CD4-positive, alpha-beta T cell treated with Interleukin-15 for 1 hour (primary cell): ENCODE measurements around the gene CADPS2.

ENCODE experiments used
- DNase-seq: peaks from one replicate; pipeline ENCODE4 v3.0.0-alpha.2; 2020

The CADPS2 gene

GRCh38 chr7:122430710-122431109 lies 455.6 kb downstream of the CADPS2 start:
- no peak for DNase-seq

DNA sequence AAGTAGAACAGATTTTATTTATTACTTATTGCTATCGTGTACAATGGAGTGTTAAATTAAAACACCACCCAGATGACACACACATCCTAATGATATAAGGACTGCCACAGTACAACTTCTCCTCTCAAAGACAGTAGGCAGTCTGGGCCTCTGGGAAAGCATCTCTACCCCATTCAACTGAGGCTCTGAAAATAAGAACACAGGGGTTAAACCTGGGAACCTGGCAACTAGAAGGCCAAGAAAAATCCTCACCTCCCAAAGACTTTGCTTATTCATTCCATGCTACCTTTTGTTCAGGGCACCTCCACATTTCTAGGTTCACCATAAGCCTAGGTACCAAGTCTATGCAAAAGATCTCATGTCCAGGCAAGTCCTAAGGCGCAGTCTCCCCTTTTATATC lies 456.3 kb downstream of the CADPS2 start:
- DNase-seq, result no peak

DNA sequence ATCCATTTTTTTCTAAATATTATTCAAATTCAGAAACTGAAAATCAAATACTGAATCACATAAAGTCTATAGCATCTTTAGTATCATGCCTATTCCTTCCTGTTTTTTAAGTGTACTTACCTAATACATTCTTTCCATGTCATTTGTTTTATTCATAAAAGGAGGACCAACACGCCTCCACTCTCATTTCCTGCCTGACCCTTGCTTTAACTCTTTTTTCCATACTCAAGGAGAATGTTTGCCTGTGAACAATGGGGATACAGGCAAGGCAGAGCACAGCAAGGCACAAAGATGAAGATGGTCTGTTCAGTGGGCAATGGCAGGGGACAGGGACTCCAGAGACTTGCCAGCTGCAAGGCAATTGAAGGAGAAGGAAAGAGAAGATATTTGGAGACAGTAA lies 460.5 kb downstream of the CADPS2 start:
- no peak for DNase-seq

DNA sequence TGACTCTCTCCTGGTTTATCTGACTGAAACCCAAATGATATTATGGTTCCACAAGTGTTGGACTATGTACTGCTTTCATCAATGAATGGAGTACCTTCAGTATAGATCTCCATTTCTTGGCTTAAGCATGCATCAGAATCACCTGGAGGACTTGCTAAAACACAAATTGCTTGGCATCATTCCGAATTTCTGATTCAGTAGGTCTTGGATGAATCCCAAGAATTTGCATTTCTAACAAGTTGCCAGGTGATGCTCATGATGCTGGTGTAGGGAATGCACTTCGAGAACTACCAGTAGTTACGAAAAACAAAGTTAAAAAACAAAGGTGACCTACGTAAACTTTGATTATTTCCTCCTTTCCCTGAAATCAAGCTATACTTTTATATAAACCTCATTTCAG lies 462.7 kb downstream of the CADPS2 start:
- no peak for DNase-seq

DNA sequence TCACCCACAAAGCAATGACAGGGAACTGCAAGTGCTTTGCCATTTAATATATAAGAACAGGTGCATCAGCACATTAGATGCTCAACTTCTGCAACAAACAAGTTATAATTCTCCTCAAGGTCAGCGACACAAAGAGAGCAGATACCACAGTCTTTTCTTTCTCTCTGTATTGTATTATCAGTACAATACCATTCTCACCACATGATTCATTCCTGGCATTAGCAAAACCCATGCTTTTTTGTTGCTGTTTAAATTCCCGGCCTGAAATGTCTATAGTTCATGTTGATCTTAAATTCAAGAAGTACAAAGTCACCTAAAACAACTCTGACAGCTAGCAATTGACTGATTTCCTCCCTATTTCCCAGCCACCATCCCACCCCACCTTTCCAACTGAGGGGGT lies 469.9 kb downstream of the CADPS2 start:
- no peak for DNase-seq

DNA sequence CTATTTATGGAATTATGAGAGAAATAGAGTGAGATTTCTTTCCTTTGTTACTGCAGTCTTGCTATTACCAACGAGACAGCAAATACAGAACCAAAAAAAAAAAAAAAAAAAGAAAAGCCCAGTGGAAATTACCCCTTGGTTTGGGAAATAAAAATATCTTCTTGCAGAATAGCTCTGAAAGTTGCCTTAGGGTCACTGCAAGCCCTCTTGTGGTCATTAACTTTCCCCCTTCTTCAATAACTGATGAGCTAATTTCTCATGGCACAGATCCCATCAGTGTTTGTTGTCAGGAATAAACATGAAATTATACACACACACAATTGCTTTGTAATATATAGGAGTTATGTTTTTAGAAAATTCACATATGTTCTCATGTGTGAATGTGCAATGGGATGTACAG lies 470.8 kb downstream of the CADPS2 start:
- DNase-seq, result no peak

DNA sequence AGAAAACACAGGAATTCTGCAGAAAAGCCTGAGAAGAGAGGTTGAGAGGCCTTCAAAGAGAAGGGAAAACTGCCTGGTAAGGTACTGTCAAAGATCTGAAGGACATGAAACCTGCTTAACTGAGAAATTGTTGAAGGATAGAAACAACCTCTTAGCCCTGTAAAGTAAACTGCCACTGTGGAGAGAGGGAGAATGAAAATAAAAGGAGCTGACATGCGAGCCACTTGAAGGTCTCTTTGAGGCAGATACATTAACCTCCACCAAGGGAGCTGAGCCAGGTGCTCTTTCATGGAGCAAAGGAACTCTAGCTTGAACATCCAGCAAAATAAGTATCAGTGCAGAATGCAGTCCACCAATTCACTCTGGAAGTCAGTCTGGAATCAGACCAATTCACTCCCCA lies 472.9 kb downstream of the CADPS2 start:
- DNase-seq, result no peak

GRCh38 chr7:122412883-122413282 lies 473.4 kb downstream of the CADPS2 start:
- DNase-seq, result no peak

GRCh38 chr7:122412441-122412840 lies 473.8 kb downstream of the CADPS2 start:
- no peak for DNase-seq

GRCh38 chr7:122407195-122407594 lies 479.1 kb downstream of the CADPS2 start:
- DNase-seq, result no peak

DNA sequence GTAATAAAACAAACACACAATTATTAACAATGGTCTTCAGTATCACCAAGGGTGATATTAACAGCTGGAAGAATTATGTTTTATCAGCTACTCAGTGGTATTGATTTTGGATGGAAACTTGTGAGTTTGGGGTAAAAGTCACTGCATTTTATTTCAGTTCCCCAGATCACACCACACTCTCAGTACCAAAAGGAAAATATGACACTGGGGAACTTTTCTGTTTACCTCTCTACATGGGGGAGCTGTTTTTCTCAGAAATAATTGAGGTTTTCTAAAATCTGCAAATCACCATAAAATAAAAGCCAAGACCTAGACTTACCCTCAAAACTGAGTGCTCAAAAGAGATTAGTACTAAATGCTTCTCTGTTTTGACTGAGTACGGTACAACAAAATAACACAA lies 483.1 kb downstream of the CADPS2 start:
- DNase-seq, result no peak

- no peak for DNase-seq
Measured at GRCh38 chr7:122402235-122402634, 484.0 kb downstream of the CADPS2 start.

GRCh38 chr7:122397381-122397780 lies 488.9 kb downstream of the CADPS2 start:
- no peak for DNase-seq

GRCh38 chr7:122394512-122394911 lies 491.7 kb downstream of the CADPS2 start:
- DNase-seq, result no peak

GRCh38 chr7:122384528-122384927 lies 501.7 kb downstream of the CADPS2 start:
- DNase-seq, result no peak

GRCh38 chr7:122383934-122384333 lies 502.3 kb downstream of the CADPS2 start:
- no peak for DNase-seq

DNA sequence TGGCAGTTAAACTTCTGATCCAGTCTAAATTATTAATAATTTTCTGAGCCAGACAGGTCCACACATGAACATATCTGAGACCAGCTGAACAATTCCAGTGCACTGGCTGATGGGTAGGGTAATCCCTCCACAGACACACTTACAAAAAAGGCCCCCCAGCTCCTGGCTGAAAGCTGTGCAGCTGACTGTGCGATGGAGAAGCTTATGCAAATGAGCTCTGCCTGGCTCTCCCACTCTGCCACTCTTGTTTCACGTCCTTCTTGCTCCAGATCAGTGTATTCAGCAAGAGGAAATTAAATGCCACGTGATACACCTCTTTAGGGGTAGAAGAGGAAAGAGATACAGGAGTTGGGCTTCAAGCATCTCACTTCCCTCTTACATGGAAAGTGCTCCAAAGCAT lies 505.3 kb downstream of the CADPS2 start:
- DNase-seq, result no peak

- no peak for DNase-seq
Measured at GRCh38 chr7:122379491-122379890, 506.8 kb downstream of the CADPS2 start.

- no peak for DNase-seq
Measured at GRCh38 chr7:122369756-122370155, 516.5 kb downstream of the CADPS2 start.

- no peak for DNase-seq
Measured at GRCh38 chr7:122364761-122365280, 521.4 kb downstream of the CADPS2 start.

DNA sequence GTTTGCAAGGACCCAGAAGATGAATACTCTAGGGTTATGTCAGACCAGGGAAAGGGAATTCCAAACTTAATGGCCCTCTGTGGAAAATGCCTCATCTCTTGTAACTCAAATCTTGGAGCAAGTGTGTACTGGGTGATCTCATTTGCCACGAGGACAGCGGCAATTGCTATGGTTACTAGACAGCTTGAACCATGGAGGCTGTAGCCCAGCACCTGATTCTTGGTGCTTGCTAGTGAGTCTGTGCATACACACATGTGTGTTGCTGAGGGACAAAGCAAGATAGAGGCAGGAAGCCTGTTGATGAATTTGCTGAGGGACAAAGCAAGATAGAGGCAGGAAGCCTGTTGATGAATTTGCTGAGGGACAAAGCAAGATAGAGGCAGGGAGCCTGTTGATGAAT lies 523.1 kb downstream of the CADPS2 start:
- DNase-seq, result no peak

GRCh38 chr7:122362473-122362872 lies 523.8 kb downstream of the CADPS2 start:
- DNase-seq, result no peak

DNA sequence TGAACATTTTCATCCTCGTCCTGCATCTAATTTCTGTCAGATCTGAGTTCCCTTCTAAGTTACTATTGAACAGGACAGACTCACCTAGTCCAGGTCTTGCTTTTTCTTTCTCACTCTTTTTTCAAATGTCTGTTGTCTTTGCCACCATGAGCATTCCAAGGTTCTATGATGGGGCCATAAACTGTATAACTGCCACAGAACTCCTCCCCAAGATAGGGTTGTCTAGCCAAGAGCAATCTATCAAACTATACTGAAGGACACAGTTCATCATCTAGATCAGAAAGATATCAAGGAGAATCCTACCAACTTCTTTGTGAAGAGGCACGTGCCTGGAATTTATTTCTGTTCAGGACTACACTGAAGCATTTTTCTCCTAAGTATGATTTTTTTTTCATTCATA lies 531.6 kb downstream of the CADPS2 start:
- no peak for DNase-seq

DNA sequence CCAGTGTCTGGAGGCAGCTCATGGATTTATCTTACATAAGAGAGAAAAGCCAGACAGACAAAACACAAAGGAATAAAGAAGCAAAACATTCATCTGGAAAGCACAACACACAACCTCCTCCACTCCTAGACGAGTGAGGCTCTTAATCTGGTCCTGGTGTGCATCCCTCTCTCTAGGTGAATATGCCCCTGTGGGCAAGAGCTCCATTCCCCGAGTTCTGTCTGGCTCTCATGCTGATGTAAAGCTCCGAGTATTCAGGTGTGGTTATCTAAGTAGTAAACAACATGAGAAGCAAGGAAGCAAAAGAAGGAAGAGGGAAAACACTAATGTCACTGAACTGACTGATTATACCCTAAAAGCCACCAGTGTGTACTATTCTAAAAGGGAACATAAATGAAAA lies 533.8 kb downstream of the CADPS2 start:
- no peak for DNase-seq

GRCh38 chr7:122350701-122351100 lies 535.6 kb downstream of the CADPS2 start:
- DNase-seq, result no peak

GRCh38 chr7:122344303-122344620 lies 542.0 kb downstream of the CADPS2 start:
- DNase-seq, result no peak
